Heart left ventricle (tissue), 16 donors: ENCODE results near the gene DDX60. TPM values are rescaled to one million over a fixed set of nuclear protein-coding genes. Genes with fewer than 3 reads are reported as not detected.

Source experiments
- ATAC-seq, 4 donors: fragments of 200-7000 bp; cut with Tn5 transposase; one replicate each; pipeline ENCODE4 v1.9.1; 2020 to 2022; ENCODE audit warnings: moderate library complexity in 4 of 4, mild to moderate bottlenecking in 3 of 4, moderate number of reproducible peaks in 1 of 4
- DNase-seq, 5 donors: peaks; one replicate each; pipeline ENCODE4 v3.0.0-alpha.2; 2020
- H3K27ac ChIP-seq, 12 donors: fragments of 200-600 bp; sonication (generic) in 4 of 12; one replicate each; pipeline versions ENCODE4 v1.5.0 to v1.8.0; 2016 to 2022; ENCODE audit warnings: mild to moderate bottlenecking in 2 of 12
- H3K27me3 ChIP-seq, 9 donors: fragments of 200-600 bp; sonication (generic) in 2 of 9; one replicate each; pipeline versions ENCODE4 v1.5.1 to v1.8.0; 2016 to 2022; ENCODE audit warnings: mild to moderate bottlenecking in 3 of 9
- H3K36me3 ChIP-seq, 9 donors: fragments of 200-600 bp; sonication (generic) in 2 of 9; one replicate each; pipeline versions ENCODE4 v1.5.0 to v1.8.0; 2018 to 2022; ENCODE audit warnings: mild to moderate bottlenecking in 2 of 9
- H3K4me1 ChIP-seq, 12 donors: fragments of 200-600 bp; sonication (generic) in 4 of 12; one replicate each; pipeline versions ENCODE4 v1.5.0 to v1.8.0; 2016 to 2022; ENCODE audit warnings: mild to moderate bottlenecking in 3 of 12
- H3K4me3 ChIP-seq, 12 donors: fragments of 200-600 bp; sonication (generic) in 4 of 12; one replicate each; pipeline versions ENCODE4 v1.5.0 to v1.8.0; 2017 to 2022; ENCODE audit warnings: mild to moderate bottlenecking in 9 of 12, moderate library complexity in 4 of 12
- H3K9me3 ChIP-seq, 12 donors: fragments of 200-600 bp; sonication (generic) in 4 of 12; one replicate each; pipeline versions ENCODE4 v1.5.0 to v1.8.0; 2016 to 2022; ENCODE audit warnings: mild to moderate bottlenecking in 1 of 12
- CTCF ChIP-seq, 12 donors: fragments of 200-600 bp; sonication (generic) in 4 of 12; IDR thresholded peaks; one replicate each; pipeline versions ENCODE4 v1.5.0 to v1.8.0; 2018 to 2022; ENCODE audit warnings: antibody characterized with exemption in 12 of 12, mild to moderate bottlenecking in 5 of 12
- POLR2A ChIP-seq, 2 donors: fragments of 450-650 bp; IDR thresholded peaks; one replicate each; pipeline ENCODE4 v1.6.1; 2017; ENCODE audit warnings: antibody characterized with exemption in 2 of 2, mild to moderate bottlenecking in 2 of 2, moderate library complexity in 2 of 2
- WGBS, 4 donors: extraction: QIAGEN DNeasy Blood & Tissue Kit in 2 of 4; methylation state at CpG; one replicate each; pipeline versions ENCODE4 v1.1.5 to v1.1.7; 2013 to 2018; 5-methylcytosine and 5-hydroxymethylcytosine counted together
- intact Hi-C, 10 donors: fragments of 100-400 bp; cut with DNase I; formaldehyde crosslinking; loops; one replicate each; pipeline versions ENCODE4 v1.11.1 to v1.14.2; 2022
- polyA plus RNA-seq, 2 donors: library from polyadenylated mRNA; stranded (reverse); fragments of 200-250 nt; gene quantifications; one replicate each; pipeline ENCODE4 v1.2.3, GENCODE V29; 2013
- total RNA-seq, 9 donors: library from RNA; depleted of rRNA in 2 of 9; stranded (reverse); fragments of >200 nt in 2 of 9; fragmentation: NEBNext Ultra II Directional in 3 of 9; extraction: Animal tissue kit (Norgen Biotek cat#: 25700) in 3 of 9; gene quantifications; one replicate each; pipeline versions ENCODE4 v1.1.0 to v1.2.4, GENCODE V29; 2016 to 2023
- donor health status: ischemic (EF 13 %, LVEDD 7.1; RV severe dilation, severe dysfunction).
- donor health status: healthy with polysubstance abuse.
- donor health status: DM: no; HTN: yes; CAD: no.
- donor health status: DM: no; HTN: no; CAD: no.
- donor health status: ischemic (EF 25% LVEDD 6.9; RV normal size, moderate dysfunction).
- donor health status: ischemic (EF 25% LVEDD 5.7; RV mildly dilated, moderate dysfunction).
- donor health status: healthy.
- donor health status: DM: yes; HTN: yes; CAD: no.
- donor health status: ischemic (EF 35%, LVEDD 5.7; RV mildly dilated, moderate dysfunction).
- donor health status: nonischemic (EF 11% LVEDD 7.7; RV severe dilation, severe dysfunction).
- donor health status: DM: yes; HTN: yes; CAD: no.
- donor health status: PGD.
- donor health status: ischemic (EF 29% LVEDD 5.4; RV normal size, mild dysfunction).
- donor health status: nonischemic (EF 23%, LVEDD 6.1; RV moderate dilation, normal function).

Gene DDX60
- total and polyA plus RNA-seq, 11 donors = 1.4 to 27.2 (median 8.7) TPM

DNA sequence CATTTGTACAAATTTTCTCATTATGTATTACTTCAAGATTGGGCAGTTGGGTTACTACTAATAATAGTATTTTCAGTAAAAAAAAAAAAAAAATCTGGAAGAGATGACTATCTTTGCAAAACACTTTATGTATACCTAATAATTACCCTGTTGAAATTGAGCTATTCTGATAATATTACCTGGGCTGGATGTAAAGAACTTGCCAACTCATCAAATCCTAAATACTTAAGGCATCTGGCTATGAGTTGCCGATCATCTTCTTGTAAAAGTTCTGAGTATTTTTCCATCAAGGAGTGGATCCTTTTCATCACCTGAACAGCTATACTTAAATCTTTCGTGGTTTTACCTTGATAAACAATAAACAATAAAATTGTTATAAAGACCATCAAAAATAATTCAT is 42.7 kb downstream of the DDX60 start:
- 93 to 95% (median 94%) methylated on average over 2 of the region's 2 CpGs for WGBS, 4 donors
- Histone ChIP-seq H3K27me3 (no peaks in the 10 kb centered on the region), H3K4me3 (no peak overlapping the region), H3K4me1 (no peaks in the 10 kb centered on the region), H3K9me3 (no peaks in the 10 kb centered on the region), H3K36me3 (peaks cover 0 to 100% (median 97%) of the 10 kb centered on the region in 9 donors), H3K27ac (no peak overlapping the region)
- no peak for DNase-seq
- ATAC-seq = no peak
- intact Hi-C loops = no loop called here
- TF ChIP-seq POLR2A (IDR thresholded peaks at IDR 0.05) (no peak), CTCF (IDR thresholded peaks at IDR 0.05) (no peak)

DNA sequence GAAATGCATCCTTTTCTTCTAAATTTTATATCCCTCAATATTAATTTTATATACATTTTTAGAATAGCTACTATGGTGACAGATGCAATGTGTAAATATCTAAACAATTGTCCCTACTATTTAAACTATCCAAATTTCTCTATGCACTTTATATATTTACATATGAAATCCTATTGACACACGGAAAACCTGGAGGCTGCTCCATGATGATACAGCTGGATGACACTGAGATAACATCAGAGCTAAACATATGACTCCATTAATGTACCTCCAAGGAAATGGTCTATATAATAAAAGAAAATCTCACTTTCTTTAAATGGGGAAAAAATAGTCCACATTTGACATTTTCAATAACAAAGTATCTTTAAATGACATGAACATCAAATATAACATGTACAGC is 43.7 kb downstream of the DDX60 start:
- ATAC-seq = no peak
- Histone ChIP-seq H3K4me3 (no peak overlapping the region), H3K27ac (no peak overlapping the region), H3K36me3 (peaks cover 0 to 100% (median 94%) of the 10 kb centered on the region in 9 donors), H3K4me1 (peaks cover 0 to 5% (median 0%) of the 10 kb centered on the region in 12 donors), H3K9me3 (no peaks in the 10 kb centered on the region), H3K27me3 (no peaks in the 10 kb centered on the region)
- intact Hi-C loops = no loop called here
- TF ChIP-seq CTCF (IDR thresholded peaks at IDR 0.05) (no peak), POLR2A (IDR thresholded peaks at IDR 0.05) (no peak)
- no peak for DNase-seq
- 55 to 96% (median 79%) methylated on average over 1 of the region's 1 CpG for WGBS, 4 donors

- Histone ChIP-seq H3K36me3 (peaks cover 0 to 100% (median 93%) of the 10 kb centered on the region in 9 donors), H3K27ac (no peak overlapping the region), H3K4me3 (no peak overlapping the region), H3K9me3 (no peaks in the 10 kb centered on the region), H3K27me3 (no peaks in the 10 kb centered on the region), H3K4me1 (peaks cover 0 to 7% (median 0%) of the 10 kb centered on the region in 12 donors)
- DNase-seq = no peak
- WGBS, 4 donors = 87 to 90% (median 88%) methylated on average over 9 of the region's 9 CpGs
- no peak for ATAC-seq
- intact Hi-C loops = no loop called here
- no peak for TF ChIP-seq POLR2A (IDR thresholded peaks at IDR 0.05)
- no peak for TF ChIP-seq CTCF (IDR thresholded peaks at IDR 0.05)
Measured at GRCh38 chr4:168273838-168274237, 44.7 kb downstream of the DDX60 start.

DNA sequence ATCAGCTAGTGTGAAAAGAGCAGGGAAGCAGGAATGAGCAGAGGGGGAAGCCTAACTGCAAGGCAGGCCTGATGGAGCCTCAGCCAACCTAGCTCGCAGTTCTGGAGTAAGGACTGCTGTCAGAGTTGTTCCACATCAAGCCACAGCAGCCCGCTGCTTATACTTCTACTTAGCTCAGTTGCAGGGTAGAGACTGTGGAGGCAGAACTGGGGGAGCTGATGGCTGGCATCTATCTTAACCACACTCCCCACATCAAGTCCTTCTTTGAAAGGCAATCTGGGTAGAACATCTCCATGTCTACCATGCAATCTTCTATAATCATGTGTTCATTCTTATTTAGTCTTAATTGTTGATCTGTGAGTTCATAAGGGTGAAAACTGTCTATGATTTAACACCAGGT is 46.1 kb downstream of the DDX60 start:
- peak overlapping the region in 1 of 12 donors; percentile 38 for H3K27ac ChIP-seq
- no peak for ATAC-seq

More for the DNA sequence above, 46.1 kb downstream of the DDX60 start:
- TF ChIP-seq POLR2A (IDR thresholded peaks at IDR 0.05) = no peak
- no peak for TF ChIP-seq CTCF (IDR thresholded peaks at IDR 0.05)
- Histone ChIP-seq H3K36me3 (peaks cover 0 to 100% (median 91%) of the 10 kb centered on the region in 9 donors), H3K9me3 (no peaks in the 10 kb centered on the region), H3K27me3 (no peaks in the 10 kb centered on the region), H3K4me3 (no peak overlapping the region), H3K4me1 (peaks cover 0 to 7% (median 0%) of the 10 kb centered on the region in 12 donors)
- intact Hi-C loops = no loop called here
- no peak for DNase-seq
- WGBS, 4 donors = 81 to 96% (median 89%) methylated on average over 2 of the region's 2 CpGs
